ENCODE results near the gene FBXL7. TPM values are rescaled to one million over a fixed set of nuclear protein-coding genes. Genes with fewer than 3 reads are reported as not detected.

The FBXL7 gene
- total and polyA plus RNA-seq, 2 donors (not counting 1 experiment from before 2014, with no cell fraction given): 6.4 to 12.9 TPM

DNA sequence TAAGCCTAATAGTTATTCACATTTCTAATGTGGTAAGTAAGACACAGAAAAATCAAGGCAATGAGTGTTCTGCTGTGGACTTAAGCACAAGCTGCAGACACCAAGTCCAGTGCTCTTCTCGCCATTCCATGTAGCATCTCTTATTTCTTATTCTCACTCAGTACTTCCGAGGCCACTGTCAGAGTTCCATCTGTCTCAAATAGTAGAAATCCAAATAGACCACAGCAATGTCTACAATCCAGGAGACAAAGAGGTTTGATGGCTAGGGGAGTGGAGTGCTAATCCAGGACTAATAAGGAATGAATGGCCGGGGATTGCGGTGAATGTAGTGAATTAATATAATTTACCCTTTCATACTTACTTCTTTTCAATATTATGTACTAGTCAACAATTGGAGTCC is 147.3 kb downstream of the FBXL7 start:
- DNase-seq (ENCODE audit: low read depth in 2 of 2): no peak
- Histone ChIP-seq H3K79me2 (ENCODE audit: control insufficient read depth, insufficient read depth, low read length) (no peaks in the 10 kb centered on the region), H4K20me1 (ENCODE audit: control insufficient read depth, extremely low read depth, insufficient read depth, low read length) (no peaks in the 10 kb centered on the region), H3K27ac (ENCODE audit: insufficient read depth, low read length) (no peak overlapping the region), H3K9ac (ENCODE audit: insufficient read depth, low read length) (no peak overlapping the region), H3K27me3 (ENCODE audit: control insufficient read depth, insufficient read depth, low read length) (no peaks in the 10 kb centered on the region), H3K4me2 (ENCODE audit: extremely low read depth, insufficient read depth, low read length) (no peak overlapping the region), H3K4me3 (replicated peaks in 1 of 4; ENCODE audit: control extremely low read depth in 1 of 4, insufficient read depth in 1 of 4, low read depth in 3 of 4, low read length in 4 of 4) (no peak overlapping the region), H3K4me1 (ENCODE audit: control insufficient read depth, extremely low read depth, insufficient read depth, low read length) (peaks cover 2% of the 10 kb centered on the region), H3K36me3 (ENCODE audit: control insufficient read depth, insufficient read depth, low read length) (no peaks in the 10 kb centered on the region), H2AFZ (ENCODE audit: low read length) (no peak overlapping the region), H3K9me3 (ENCODE audit: control insufficient read depth, insufficient read depth, low read depth, low read length) (no peaks in the 10 kb centered on the region)
- no peak for TF ChIP-seq EZH2 (IDR thresholded peaks at IDR 0.05; ENCODE audit: low read length, missing control alignments)
- TF ChIP-seq, protein P1, sequence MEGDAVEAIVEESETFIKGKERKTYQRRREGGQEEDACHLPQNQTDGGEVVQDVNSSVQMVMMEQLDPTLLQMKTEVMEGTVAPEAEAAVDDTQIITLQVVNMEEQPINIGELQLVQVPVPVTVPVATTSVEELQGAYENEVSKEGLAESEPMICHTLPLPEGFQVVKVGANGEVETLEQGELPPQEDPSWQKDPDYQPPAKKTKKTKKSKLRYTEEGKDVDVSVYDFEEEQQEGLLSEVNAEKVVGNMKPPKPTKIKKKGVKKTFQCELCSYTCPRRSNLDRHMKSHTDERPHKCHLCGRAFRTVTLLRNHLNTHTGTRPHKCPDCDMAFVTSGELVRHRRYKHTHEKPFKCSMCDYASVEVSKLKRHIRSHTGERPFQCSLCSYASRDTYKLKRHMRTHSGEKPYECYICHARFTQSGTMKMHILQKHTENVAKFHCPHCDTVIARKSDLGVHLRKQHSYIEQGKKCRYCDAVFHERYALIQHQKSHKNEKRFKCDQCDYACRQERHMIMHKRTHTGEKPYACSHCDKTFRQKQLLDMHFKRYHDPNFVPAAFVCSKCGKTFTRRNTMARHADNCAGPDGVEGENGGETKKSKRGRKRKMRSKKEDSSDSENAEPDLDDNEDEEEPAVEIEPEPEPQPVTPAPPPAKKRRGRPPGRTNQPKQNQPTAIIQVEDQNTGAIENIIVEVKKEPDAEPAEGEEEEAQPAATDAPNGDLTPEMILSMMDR (conservative IDR thresholded peaks at IDR 0.05 in 1 of 2, IDR thresholded peaks at IDR 0.05 in 1 of 2; ENCODE audit: low read depth in 1 of 2, low read length in 2 of 2): no peak

DNA sequence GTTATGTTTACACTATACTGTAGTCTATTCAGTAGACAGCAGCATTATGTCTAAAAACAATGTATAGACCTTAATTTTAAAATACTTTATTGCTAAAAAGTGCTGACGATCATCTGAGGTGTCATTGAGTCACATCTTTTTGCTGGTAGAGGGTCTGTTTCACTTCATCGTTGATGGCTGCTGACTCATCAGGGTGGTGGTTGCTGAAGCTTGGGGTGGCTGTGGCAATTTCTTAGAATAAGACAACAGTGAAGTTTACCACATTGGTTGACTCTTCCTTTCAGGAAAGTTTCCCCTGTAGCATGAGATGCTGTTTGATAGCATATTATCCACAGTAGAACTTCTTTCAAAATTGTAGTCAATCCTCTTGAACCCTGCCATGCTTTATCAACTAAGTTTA is 150.3 kb downstream of the FBXL7 start:
- Histone ChIP-seq H3K4me3 (replicated peaks in 1 of 4; ENCODE audit: control extremely low read depth in 1 of 4, insufficient read depth in 1 of 4, low read depth in 3 of 4, low read length in 4 of 4) (no peak overlapping the region), H3K27me3 (ENCODE audit: control insufficient read depth, insufficient read depth, low read length) (no peaks in the 10 kb centered on the region), H3K9me3 (ENCODE audit: control insufficient read depth, insufficient read depth, low read depth, low read length) (no peaks in the 10 kb centered on the region), H3K27ac (ENCODE audit: insufficient read depth, low read length) (no peak overlapping the region), H2AFZ (ENCODE audit: low read length) (no peak overlapping the region), H3K9ac (ENCODE audit: insufficient read depth, low read length) (no peak overlapping the region), H3K36me3 (ENCODE audit: control insufficient read depth, insufficient read depth, low read length) (no peaks in the 10 kb centered on the region), H4K20me1 (ENCODE audit: control insufficient read depth, extremely low read depth, insufficient read depth, low read length) (no peaks in the 10 kb centered on the region), H3K4me2 (ENCODE audit: extremely low read depth, insufficient read depth, low read length) (no peak overlapping the region), H3K79me2 (ENCODE audit: control insufficient read depth, insufficient read depth, low read length) (no peaks in the 10 kb centered on the region), H3K4me1 (ENCODE audit: control insufficient read depth, extremely low read depth, insufficient read depth, low read length) (peaks cover 1% of the 10 kb centered on the region)
- TF ChIP-seq, protein P1 (conservative IDR thresholded peaks at IDR 0.05 in 1 of 2, IDR thresholded peaks at IDR 0.05 in 1 of 2; ENCODE audit: low read depth in 1 of 2, low read length in 2 of 2): no peak
- TF ChIP-seq EZH2 (IDR thresholded peaks at IDR 0.05; ENCODE audit: low read length, missing control alignments): no peak
- peak in 1 of 2 donors; percentile 29 for DNase-seq (ENCODE audit: low read depth in 2 of 2)

DNA sequence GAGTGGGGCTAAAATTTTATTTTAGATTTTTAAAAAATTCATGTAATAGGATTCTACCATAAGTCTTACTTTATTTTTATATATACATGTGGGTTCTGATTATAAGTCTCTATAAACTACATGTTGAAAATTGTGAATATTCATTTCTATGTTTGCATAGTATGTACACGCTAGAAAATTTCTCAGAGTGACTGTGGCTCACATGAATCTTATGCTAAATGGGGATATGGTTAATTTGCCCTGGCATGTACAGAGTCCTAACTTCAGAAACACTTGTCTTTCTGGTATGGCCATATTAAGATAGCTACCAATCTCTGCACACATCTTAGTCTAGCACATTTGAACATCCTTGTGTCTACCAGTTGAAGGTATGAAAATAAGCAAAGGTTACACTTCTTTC is 154.8 kb downstream of the FBXL7 start:
- H3K4me2 ChIP-seq (ENCODE audit: extremely low read depth, insufficient read depth, low read length): no peak overlapping the region
- H3K79me2 ChIP-seq (ENCODE audit: control insufficient read depth, insufficient read depth, low read length): no peaks in the 10 kb centered on the region
- DNase-seq (ENCODE audit: low read depth in 2 of 2): no peak
- no peak for TF ChIP-seq EZH2 (IDR thresholded peaks at IDR 0.05; ENCODE audit: low read length, missing control alignments)
- TF ChIP-seq, protein P1 (conservative IDR thresholded peaks at IDR 0.05 in 1 of 2, IDR thresholded peaks at IDR 0.05 in 1 of 2; ENCODE audit: low read depth in 1 of 2, low read length in 2 of 2): no peak
- no peak overlapping the region for H3K9ac ChIP-seq (ENCODE audit: insufficient read depth, low read length)
- H4K20me1 ChIP-seq (ENCODE audit: control insufficient read depth, extremely low read depth, insufficient read depth, low read length): no peaks in the 10 kb centered on the region
- no peaks in the 10 kb centered on the region for H3K36me3 ChIP-seq (ENCODE audit: control insufficient read depth, insufficient read depth, low read length)
- H2AFZ ChIP-seq (ENCODE audit: low read length): no peak overlapping the region
- H3K27ac ChIP-seq (ENCODE audit: insufficient read depth, low read length): no peak overlapping the region
- H3K9me3 ChIP-seq (ENCODE audit: control insufficient read depth, insufficient read depth, low read depth, low read length): no peaks in the 10 kb centered on the region
- no peak overlapping the region for H3K4me3 ChIP-seq (replicated peaks in 1 of 4; ENCODE audit: control extremely low read depth in 1 of 4, insufficient read depth in 1 of 4, low read depth in 3 of 4, low read length in 4 of 4)
- H3K27me3 ChIP-seq (ENCODE audit: control insufficient read depth, insufficient read depth, low read length): no peaks in the 10 kb centered on the region
- H3K4me1 ChIP-seq (ENCODE audit: control insufficient read depth, extremely low read depth, insufficient read depth, low read length): no peaks in the 10 kb centered on the region

Measured in fibroblast of lung (primary cell).